Body of pancreas (tissue), 4 donors: Measurements from ENCODE around the gene MARS1.

Source experiments
- POLR2A ChIP-seq, 3 donors: fragments of 450-650 bp; IDR thresholded peaks; one replicate each; pipeline ENCODE4 v1.6.1; 2016; ENCODE audit warnings: antibody characterized with exemption in 3 of 3, mild to moderate bottlenecking in 2 of 3
- TF ChIP-seq, protein P1 (sequence below), 7 experiments: fragments of 450-650 bp in 4 of 7; fragments of 200-600 bp in 3 of 7; sonication (generic) in 3 of 7; IDR thresholded peaks; one replicate each; pipeline ENCODE4 v1.5.1; 2016 to 2019; ENCODE audit warnings: antibody characterized with exemption in 7 of 7

GRCh38 chr12:57521525-57522010 is 33.7 kb downstream of the MARS1 start:
- TF ChIP-seq, protein P1, sequence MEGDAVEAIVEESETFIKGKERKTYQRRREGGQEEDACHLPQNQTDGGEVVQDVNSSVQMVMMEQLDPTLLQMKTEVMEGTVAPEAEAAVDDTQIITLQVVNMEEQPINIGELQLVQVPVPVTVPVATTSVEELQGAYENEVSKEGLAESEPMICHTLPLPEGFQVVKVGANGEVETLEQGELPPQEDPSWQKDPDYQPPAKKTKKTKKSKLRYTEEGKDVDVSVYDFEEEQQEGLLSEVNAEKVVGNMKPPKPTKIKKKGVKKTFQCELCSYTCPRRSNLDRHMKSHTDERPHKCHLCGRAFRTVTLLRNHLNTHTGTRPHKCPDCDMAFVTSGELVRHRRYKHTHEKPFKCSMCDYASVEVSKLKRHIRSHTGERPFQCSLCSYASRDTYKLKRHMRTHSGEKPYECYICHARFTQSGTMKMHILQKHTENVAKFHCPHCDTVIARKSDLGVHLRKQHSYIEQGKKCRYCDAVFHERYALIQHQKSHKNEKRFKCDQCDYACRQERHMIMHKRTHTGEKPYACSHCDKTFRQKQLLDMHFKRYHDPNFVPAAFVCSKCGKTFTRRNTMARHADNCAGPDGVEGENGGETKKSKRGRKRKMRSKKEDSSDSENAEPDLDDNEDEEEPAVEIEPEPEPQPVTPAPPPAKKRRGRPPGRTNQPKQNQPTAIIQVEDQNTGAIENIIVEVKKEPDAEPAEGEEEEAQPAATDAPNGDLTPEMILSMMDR (IDR thresholded peaks at IDR 0.05): peak in 1 of 7 experiments; percentile 1
- no peak for TF ChIP-seq POLR2A (IDR thresholded peaks at IDR 0.05)
